Activated T-cell treated with anti-CD3 and anti-CD28 coated beads, Interleukin-2, amount 50 U/mL, for 24 hours (primary cell): ENCODE results near the gene CCDC40.
A peak's percentile ranks its signal among the peaks of the same experiment; 100 is the strongest.
"Not testable (repeated sequence)": the region's sequence is repeated elsewhere in the genome, so short reads cannot be mapped to it uniquely, and the experiment has no call there.

Source experiments
- DNase-seq: peaks from one replicate; pipeline ENCODE4 v3.0.0-alpha.2; 2020
- H3K27ac Mint-ChIP-seq: 2 replicates; pipeline ENCODE4 v1.8.0; 2020; ENCODE audit warnings: mild to moderate bottlenecking, mixed read lengths
- H3K27me3 Mint-ChIP-seq: 2 replicates; pipeline ENCODE4 v1.8.0; 2020; ENCODE audit warnings: mixed read lengths
- H3K36me3 Mint-ChIP-seq: 2 replicates; pipeline ENCODE4 v1.8.0; 2020; ENCODE audit warnings: low read depth, mixed read lengths
- H3K4me1 Mint-ChIP-seq: 2 replicates; pipeline ENCODE4 v1.8.0; 2020; ENCODE audit warnings: low read depth, mixed read lengths
- H3K4me3 Mint-ChIP-seq: 2 replicates; pipeline ENCODE4 v1.8.0; 2020; ENCODE audit warnings: mild to moderate bottlenecking, moderate library complexity, mixed read lengths
- H3K9me3 Mint-ChIP-seq: 2 replicates; pipeline ENCODE4 v1.8.0; 2020; ENCODE audit warnings: mixed read lengths

CCDC40 gene

DNA sequence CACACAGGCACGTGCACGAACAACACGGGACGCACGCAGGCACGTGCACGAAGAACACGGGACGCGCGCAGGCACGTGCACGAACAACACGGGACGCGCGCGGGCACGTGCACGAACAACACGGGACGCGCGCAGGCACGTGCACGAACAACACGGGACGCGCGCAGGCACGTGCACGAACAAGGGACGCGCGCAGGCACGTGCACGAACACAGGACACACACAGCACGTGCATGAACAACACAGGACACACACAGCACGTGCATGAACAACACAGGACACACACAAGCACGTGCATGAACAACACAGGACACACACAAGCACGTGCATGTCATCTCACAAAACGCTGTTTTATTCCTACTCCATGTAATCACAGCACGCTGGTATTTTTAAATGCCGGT lies 53.7 kb downstream of the CCDC40 start:
- H3K4me3 Mint-ChIP-seq, H3K27ac Mint-ChIP-seq, H3K36me3 Mint-ChIP-seq, H3K9me3 Mint-ChIP-seq, H3K4me1 Mint-ChIP-seq, H3K27me3 Mint-ChIP-seq, DNase-seq: not testable (repeated sequence)

DNA sequence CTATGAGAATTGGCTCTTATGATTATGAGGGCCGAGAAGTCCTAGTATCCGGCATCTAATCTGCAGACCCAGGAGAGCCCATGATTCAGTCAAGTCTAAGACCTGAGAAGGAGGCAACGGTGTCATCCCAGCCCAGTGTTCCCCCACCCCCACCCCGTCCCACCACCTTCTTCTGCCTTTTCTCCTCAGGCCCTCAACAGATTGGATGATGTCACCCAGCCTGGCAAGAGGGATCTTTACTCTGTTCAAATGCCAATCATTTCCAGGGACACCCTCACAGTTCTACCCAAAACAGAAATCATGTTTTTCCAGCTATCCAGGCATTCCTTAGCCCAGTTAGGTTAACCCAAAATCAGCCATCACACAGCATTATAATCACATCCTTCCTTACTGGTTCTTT lies 54.9 kb downstream of the CCDC40 start:
- Mint-ChIP-seq H3K4me3 (no peak overlapping the region), H3K27ac (no peak overlapping the region)

DNA sequence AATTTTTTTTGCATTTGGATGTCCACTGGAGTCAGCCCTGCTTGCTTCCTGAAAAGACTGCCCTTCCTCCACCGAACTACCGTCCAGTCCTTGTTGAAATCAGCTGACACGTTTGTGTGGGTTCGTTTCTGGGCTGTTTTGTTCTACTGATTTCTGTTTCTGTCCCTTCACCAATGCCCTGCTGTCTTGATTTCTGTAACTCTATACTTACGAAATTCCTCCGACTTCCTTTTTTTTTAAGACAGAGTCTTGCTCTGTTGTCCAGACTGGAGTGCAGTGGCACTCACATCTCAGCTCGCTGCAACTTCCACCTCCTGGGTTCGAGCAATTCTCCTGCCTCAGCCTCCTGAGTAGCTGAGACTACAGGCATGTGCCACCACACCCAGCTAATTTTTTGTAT lies 56.5 kb downstream of the CCDC40 start:
- Mint-ChIP-seq H3K4me3 (no peak overlapping the region), H3K4me1 (no peaks in the 10 kb centered on the region), H3K27ac (no peak overlapping the region), H3K27me3 (no peaks in the 10 kb centered on the region), H3K36me3 (no peaks in the 10 kb centered on the region), H3K9me3 (no peaks in the 10 kb centered on the region)
- DNase-seq = no peak

More for the DNA sequence above, 54.9 kb downstream of the CCDC40 start:
- Mint-ChIP-seq H3K4me1 (no peaks in the 10 kb centered on the region), H3K9me3 (no peaks in the 10 kb centered on the region), H3K36me3 (no peaks in the 10 kb centered on the region), H3K27me3 (no peaks in the 10 kb centered on the region)
- no peak for DNase-seq

DNA sequence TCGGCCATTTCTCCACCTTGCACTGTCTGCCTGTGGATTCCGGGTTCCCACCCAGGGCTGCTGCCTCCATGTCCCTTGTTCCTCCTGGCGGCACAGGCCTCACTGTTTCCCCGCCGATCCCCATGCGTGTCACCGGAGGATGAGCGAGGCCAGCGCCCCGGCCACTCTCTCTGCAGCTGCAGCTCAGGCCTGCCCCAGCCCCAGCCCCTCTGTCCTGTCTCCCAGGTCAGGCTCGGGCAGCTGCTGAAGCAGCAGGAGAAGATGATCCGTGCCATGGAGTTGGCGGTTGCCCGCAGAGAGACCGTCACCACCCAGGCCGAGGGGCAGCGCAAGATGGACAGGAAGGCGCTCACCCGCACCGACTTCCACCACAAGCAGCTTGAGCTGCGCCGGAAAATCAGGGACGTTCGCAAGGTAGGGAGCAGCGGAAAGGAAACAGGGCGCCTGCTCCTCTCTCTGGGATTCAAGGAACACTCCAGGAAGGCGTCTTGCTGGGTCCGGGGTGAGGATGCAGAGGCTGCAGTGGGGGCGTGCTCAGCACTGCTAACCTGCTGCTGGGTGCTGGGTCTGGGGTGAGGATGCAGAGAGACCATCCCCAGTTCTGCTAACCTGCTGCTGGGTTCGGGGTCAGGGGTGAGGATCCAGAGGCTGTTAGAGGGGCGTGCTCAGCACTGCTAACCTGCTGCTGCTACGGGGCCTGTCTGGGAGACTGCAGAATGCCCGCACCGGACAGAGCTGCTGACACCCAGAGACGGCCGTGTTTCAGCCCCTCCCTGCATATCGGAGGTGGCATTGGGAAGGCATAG lies 58.8 kb downstream of the CCDC40 start:
- H3K4me1 Mint-ChIP-seq = peaks cover 10% of the 10 kb centered on the region
- H3K9me3 Mint-ChIP-seq = no peaks in the 10 kb centered on the region
- H3K27ac Mint-ChIP-seq = no peak overlapping the region
- H3K27me3 Mint-ChIP-seq = no peaks in the 10 kb centered on the region
- H3K36me3 Mint-ChIP-seq = no peaks in the 10 kb centered on the region
- no peak overlapping the region for H3K4me3 Mint-ChIP-seq
- no peak for DNase-seq

- no peak for DNase-seq
- Mint-ChIP-seq H3K4me3 (no peak overlapping the region), H3K36me3 (no peaks in the 10 kb centered on the region), H3K4me1 (peaks cover 17% of the 10 kb centered on the region), H3K27me3 (no peaks in the 10 kb centered on the region), H3K9me3 (no peaks in the 10 kb centered on the region), H3K27ac (no peak overlapping the region)
These were observed 59.5 kb downstream of the CCDC40 start for GRCh38 chr17:80095844-80096475.

DNA sequence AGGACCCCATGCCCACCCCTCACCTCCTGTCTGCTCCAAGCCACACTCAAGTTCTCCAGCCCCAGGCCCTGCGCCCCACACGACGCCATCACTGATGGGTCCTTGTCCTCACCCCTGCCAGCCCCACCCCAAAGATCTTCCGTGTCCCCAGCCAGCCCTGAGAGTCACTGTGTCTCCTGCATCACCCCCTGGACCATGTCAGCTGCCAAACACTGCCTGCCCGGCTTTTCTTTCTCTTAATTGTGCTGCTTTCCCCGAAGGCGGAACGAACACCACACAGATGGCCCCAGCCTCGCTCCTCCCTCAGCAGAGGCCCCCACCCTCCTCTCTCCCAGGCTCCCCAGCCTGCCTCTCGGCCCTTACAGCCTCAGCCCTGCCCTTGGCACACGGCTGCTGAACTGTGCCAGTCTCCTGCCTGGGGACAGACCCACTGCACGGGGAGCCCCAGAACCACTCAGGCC lies 60.1 kb downstream of the CCDC40 start:
- Mint-ChIP-seq H3K27ac (no peak overlapping the region), H3K4me1 (peaks cover 18% of the 10 kb centered on the region), H3K9me3 (no peaks in the 10 kb centered on the region), H3K27me3 (no peaks in the 10 kb centered on the region), H3K36me3 (peaks cover under 1% of the 10 kb centered on the region), H3K4me3 (no peak overlapping the region)
- DNase-seq = no peak

DNA sequence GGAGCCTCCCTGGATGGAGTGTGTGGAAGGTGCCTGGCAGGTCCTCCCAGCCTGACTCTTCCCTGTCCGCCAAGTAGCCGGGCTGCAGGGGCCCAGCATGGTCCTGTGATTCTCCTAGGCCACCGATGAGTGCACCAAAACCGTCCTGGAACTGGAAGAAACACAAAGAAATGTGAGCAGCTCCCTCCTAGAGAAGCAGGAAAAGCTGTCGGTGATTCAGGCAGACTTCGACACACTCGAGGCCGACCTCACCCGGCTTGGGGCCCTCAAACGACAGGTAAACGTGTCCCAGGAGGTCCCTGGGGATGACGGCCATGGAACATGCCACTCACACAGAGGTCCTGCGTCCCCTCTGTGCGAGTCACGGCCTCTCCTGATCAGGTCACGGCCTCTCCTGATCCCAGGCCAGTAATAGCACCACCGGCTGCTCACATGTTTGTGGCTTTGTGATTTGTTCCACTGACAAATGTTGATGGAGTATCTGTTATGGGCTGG lies 60.7 kb downstream of the CCDC40 start:
- Mint-ChIP-seq H3K27ac (no peak overlapping the region), H3K4me3 (no peak overlapping the region), H3K36me3 (peaks cover 7% of the 10 kb centered on the region), H3K9me3 (no peaks in the 10 kb centered on the region), H3K4me1 (peaks cover 21% of the 10 kb centered on the region), H3K27me3 (no peaks in the 10 kb centered on the region)
- no peak for DNase-seq

DNA sequence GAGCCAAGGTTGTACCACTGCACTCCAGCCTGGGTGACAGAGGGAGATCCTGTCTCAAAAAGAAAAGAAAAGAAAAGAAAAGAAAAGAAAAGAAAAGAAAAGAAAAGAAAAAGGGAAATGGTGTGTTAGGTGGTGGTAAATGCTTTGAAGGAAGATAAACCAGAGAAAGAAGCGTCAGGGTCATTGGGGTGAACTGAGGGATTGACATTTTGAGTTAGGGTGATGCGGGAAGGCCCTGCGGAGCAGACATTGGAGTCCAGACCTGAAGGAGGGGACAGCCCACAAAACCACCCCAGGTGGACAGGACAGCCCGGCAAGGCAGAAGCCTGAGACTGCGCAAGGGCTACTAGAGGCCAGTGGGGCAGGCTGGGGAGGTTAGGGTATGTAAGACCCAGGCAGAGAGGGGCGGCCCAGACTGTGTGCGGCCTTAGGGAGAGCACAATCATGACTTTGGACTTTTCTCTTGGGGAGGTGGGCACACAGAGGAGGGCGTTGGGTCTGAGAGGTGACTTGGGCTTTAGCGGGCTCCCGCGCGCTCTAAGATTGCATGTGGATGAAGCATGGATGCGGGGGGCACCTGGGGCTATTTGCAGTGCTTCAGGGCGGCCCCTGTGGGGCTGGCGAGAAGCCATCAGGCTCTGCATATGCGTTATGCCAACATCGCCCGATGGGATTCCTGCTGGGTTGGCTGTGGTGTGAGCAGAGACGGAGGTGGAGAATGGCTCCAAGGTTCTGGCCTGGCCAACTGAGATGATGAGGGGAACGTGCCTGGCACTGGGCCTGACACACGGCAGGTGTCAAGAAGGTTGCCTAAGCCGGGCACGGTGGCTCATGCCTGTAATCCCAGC lies 61.6 kb downstream of the CCDC40 start:
- no peaks in the 10 kb centered on the region for H3K9me3 Mint-ChIP-seq
- H3K27me3 Mint-ChIP-seq = no peaks in the 10 kb centered on the region
- peaks cover 28% of the 10 kb centered on the region for H3K4me1 Mint-ChIP-seq
- DNase-seq = no peak
- H3K4me3 Mint-ChIP-seq = no peak overlapping the region
- no peak overlapping the region for H3K27ac Mint-ChIP-seq
- peaks cover 7% of the 10 kb centered on the region for H3K36me3 Mint-ChIP-seq

GRCh38 chr17:80099291-80100034 lies 63.0 kb downstream of the CCDC40 start:
- H3K27me3 Mint-ChIP-seq = no peaks in the 10 kb centered on the region
- no peaks in the 10 kb centered on the region for H3K9me3 Mint-ChIP-seq
- H3K36me3 Mint-ChIP-seq = peaks cover 7% of the 10 kb centered on the region
- no peak for DNase-seq
- no peak overlapping the region for H3K27ac Mint-ChIP-seq
- H3K4me1 Mint-ChIP-seq = peaks cover 32% of the 10 kb centered on the region
- no peak overlapping the region for H3K4me3 Mint-ChIP-seq

DNA sequence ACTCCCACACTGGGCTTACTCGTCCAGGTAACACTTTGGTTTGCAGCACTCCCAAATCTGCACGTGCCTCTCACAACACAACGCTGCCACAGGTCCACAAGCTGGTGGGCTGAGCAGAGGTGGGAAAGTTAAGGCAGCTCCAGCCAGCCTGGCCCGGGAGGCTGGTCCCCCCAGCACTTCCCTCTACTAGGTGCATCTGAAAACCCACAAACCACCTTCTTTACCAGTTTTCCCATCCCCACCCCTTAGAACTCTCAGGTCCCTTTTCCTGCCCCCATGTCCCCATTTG lies 63.5 kb downstream of the CCDC40 start:
- H3K27ac Mint-ChIP-seq = peak overlapping the region; percentile 90
- H3K4me3 Mint-ChIP-seq = peak overlapping the region; percentile 79
- H3K36me3 Mint-ChIP-seq = peaks cover 7% of the 10 kb centered on the region
- H3K27me3 Mint-ChIP-seq = no peaks in the 10 kb centered on the region
- H3K4me1 Mint-ChIP-seq = peaks cover 32% of the 10 kb centered on the region
- DNase-seq = no peak
- no peaks in the 10 kb centered on the region for H3K9me3 Mint-ChIP-seq

- H3K4me1 Mint-ChIP-seq = peaks cover 32% of the 10 kb centered on the region
These were observed 64.8 kb downstream of the CCDC40 start, which contains the start of gene GAA for GRCh38 chr17:80101011-80101945. Gene GAA, plus strand, starts transcription at chr17:80101581. Its CDS starts 3,006 bp downstream, at chr17:80104587.

DNA sequence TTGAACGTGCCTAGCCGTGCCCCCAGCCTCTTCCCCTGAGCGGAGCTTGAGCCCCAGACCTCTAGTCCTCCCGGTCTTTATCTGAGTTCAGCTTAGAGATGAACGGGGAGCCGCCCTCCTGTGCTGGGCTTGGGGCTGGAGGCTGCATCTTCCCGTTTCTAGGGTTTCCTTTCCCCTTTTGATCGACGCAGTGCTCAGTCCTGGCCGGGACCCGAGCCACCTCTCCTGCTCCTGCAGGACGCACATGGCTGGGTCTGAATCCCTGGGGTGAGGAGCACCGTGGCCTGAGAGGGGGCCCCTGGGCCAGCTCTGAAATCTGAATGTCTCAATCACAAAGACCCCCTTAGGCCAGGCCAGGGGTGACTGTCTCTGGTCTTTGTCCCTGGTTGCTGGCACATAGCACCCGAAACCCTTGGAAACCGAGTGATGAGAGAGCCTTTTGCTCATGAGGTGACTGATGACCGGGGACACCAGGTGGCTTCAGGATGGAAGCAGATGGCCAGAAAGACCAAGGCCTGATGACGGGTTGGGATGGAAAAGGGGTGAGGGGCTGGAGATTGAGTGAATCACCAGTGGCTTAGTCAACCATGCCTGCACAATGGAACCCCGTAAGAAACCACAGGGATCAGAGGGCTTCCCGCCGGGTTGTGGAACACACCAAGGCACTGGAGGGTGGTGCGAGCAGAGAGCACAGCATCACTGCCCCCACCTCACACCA lies 65.7 kb downstream of the CCDC40 start:
- peaks cover 32% of the 10 kb centered on the region for H3K4me1 Mint-ChIP-seq
- H3K4me3 Mint-ChIP-seq = peak overlapping the region; percentile 91
- no peaks in the 10 kb centered on the region for H3K27me3 Mint-ChIP-seq
- no peak for DNase-seq
- no peaks in the 10 kb centered on the region for H3K9me3 Mint-ChIP-seq
- peak overlapping the region; percentile 90 for H3K27ac Mint-ChIP-seq
- peaks cover 15% of the 10 kb centered on the region for H3K36me3 Mint-ChIP-seq

More at GRCh38 chr17:80101011-80101945, 64.8 kb downstream of the CCDC40 start, which contains the start of gene GAA:
- Mint-ChIP-seq H3K27ac (peak within 1 kb of the TSS; percentile 90), H3K36me3 (peaks cover 15% of the 10 kb centered on the region), H3K9me3 (no peaks in the 10 kb centered on the region), H3K27me3 (no peaks in the 10 kb centered on the region), H3K4me3 (peak within 1 kb of the TSS; percentile 91)
- DNase-seq = peak; percentile 93
